Stimulated activated CD8-positive, alpha-beta memory T cell treated with anti-CD3 and anti-CD28 coated beads, Interleukin-15, amount 100 ng/mL, for 1 hour (primary cell): ENCODE measurements around the gene NFASC.

Experiments used
- DNase-seq: peaks from one replicate; pipeline ENCODE4 v3.0.0-alpha.2; 2020; ENCODE audit warnings: low read depth

NFASC gene

DNA sequence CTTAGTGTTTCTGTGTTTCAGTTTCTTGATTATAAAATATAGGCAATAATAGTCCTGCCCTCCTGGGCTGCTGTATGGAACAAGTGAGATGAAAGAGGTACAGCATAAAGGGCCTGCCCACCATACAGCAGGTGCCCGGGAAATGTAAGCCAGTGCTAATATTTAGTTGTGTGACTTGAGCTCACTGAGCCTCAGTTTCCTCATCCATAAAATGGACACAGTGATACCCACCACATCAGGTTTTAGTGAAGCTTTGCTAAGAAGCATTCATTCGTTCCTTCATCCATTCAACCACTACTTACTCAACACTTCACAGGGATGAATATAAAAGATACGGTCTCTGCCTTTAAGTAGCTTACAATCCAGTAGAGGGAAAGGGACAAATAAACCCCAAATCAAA is 192.2 kb downstream of the NFASC start:
- no peak for DNase-seq

DNA sequence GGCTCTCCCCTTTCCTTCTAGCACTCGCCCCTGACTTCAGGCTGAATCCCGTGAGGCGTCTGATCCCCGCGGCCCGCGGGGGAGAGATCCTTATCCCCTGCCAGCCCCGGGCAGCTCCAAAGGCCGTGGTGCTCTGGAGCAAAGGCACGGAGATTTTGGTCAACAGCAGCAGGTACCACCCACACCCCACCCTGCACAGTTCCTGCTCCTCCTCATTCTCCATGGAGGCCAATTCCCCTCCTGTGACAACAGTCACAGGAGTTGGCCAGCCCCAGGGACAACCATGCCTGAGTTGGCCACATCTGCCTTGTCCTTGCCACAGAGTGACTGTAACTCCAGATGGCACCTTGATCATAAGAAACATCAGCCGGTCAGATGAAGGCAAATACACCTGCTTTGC is 193.6 kb downstream of the NFASC start:
- no peak for DNase-seq

DNA sequence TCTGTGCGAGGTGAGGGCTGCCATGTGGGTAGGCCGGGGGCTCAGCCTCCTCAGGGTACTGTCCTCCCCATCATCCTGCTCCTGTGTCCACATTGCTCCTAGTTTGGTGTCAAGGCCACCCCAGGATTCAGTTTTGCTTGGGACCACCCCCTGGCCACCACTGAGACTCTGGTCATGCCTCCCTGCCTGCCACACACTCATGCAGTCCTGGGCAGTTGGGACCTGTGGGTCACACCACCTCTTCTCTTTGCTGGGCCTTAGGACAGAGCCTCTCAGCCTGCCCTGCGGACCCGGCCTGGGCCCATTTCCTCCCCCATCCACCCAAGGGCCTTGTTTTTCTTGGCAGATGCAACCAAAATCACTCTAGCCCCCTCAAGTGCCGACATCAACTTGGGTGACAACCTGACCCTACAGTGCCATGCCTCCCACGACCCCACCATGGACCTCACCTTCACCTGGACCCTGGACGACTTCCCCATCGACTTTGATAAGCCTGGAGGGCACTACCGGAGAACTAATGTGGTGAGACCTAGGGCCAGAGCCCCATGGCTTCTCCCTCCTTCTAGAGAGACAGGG is 194.2 kb downstream of the NFASC start:
- no peak for DNase-seq

DNA sequence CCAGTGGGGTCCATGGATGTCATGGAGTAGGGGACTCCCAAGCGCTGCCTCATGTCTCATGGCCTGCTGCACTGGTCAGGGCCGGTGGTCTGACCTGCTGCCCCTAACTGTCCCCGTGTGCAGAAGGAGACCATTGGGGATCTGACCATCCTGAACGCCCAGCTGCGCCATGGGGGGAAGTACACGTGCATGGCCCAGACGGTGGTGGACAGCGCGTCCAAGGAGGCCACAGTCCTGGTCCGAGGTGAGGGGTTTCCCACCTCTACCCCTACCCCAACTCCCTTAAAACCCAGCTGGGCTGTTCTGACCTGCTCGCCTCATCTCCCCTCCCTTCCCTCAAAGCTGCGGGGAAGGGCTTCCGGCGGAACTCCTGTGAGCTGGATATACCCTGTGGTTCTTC is 195.0 kb downstream of the NFASC start:
- DNase-seq, result no peak

DNA sequence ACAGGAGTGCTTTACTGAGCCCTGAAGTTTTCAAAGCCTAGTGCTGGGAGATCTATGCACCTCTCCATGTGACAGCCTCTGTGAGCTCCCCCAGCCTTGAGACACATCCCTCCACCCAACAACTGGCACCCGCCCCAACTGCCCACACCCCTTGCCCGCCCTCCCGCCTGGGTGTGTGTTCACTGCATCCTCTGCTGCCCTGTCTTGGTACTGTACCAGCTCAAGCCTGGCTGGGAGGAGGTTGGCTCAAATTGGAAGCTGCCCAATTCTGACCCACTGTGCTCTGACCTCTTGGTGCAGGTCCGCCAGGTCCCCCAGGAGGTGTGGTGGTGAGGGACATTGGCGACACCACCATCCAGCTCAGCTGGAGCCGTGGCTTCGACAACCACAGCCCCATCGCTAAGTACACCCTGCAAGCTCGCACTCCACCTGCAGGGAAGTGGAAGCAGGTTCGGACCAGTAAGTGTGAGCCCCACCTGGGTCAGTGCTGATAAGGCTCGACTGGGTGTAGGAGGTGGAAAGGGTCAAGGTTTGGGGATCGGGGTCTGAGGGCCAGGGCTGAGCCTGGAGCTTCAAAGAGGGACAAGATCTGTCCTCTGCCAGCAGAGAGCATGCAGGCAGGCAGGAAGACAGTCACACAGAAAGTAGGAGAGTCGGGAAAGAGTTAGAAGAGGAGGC is 195.6 kb downstream of the NFASC start:
- no peak for DNase-seq

DNA sequence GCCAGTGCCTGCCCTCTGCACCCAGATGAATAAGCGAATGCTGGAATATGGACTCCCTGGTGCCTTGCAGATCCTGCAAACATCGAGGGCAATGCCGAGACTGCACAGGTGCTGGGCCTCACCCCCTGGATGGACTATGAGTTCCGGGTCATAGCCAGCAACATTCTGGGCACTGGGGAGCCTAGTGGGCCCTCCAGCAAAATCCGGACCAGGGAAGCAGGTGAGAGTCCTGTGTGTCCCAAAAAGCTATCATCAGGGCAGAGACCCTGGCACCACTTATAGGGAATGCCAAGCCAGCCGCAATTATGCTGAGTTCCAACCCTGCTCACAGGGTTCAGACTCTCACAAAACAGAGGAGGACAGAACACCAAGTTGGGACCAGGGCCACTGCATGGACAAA is 196.4 kb downstream of the NFASC start:
- no peak for DNase-seq

DNA sequence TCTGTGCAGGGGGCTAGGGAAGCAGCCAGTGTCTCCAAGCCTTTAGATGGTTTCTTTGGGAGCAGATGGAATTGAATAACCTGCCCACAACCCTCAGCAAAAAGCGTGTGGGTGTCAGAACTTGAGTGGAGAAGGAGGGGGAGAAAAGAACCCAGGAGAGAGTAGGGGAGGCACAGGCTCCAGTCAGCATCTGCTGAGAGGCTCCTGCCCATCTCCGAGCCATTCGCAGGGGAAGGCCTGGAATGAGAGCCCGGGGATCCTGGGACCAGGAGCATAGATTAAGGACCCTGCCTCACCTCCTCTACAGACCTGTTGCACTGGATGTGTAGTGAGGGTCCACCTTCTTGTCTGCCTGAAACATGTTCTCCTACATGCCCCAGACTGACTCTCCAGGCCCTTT is 197.3 kb downstream of the NFASC start:
- no peak for DNase-seq

DNA sequence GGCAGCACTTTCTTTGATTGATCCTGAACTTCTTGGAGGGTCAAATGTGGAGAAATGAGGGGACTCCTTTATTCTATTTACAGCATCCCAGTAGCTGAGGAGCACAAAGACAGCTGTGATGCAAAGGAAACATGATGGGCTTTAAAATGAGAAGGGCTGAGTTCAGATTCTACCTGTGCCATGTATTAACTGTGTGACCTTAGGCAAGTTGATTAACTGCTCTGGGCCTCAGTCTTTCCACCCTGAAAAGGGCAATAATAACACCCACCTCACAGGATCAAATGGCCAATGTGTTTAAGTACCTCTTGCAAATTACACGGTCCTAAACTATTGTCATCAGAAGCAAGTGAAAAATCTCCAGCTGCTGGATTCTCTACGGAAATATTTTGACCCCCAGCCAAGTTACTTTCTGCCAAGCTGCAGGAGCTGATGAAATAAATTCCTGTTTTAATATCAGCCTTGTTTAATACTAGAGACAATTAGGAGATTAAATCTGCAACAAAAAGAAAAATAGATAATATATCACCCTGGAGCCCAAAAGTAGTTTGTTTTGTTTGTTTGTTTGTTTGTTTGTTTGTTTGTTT is 197.9 kb downstream of the NFASC start:
- no peak for DNase-seq

DNA sequence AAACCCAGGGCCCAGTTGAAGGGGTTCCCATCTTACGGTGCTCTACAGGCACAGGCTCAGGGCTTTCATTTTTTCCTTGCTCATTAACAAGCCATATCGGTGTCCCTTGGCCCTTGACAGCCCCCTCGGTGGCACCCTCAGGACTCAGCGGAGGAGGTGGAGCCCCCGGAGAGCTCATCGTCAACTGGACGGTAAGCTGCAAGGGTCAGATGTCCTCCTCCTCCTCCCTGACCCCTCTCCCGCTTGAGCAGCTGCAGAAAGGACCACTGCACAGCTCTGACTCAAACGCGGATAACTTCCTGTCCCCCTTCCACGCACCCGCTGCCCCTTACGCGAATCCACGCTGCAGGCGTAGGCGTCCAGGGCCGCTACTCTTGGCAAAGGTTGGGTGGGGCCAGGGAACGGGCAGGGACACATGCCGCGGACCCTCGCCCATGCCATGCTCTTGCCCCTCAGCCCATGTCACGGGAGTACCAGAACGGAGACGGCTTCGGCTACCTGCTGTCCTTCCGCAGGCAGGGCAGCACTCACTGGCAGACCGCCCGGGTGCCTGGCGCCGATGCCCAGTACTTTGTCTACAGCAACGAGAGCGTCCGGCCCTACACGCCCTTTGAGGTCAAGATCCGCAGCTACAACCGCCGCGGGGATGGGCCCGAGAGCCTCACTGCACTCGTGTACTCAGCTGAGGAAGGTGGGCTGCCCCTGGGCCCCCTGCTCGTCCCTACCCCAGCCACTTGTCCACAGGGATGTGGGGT is 198.9 kb downstream of the NFASC start:
- no peak for DNase-seq

DNA sequence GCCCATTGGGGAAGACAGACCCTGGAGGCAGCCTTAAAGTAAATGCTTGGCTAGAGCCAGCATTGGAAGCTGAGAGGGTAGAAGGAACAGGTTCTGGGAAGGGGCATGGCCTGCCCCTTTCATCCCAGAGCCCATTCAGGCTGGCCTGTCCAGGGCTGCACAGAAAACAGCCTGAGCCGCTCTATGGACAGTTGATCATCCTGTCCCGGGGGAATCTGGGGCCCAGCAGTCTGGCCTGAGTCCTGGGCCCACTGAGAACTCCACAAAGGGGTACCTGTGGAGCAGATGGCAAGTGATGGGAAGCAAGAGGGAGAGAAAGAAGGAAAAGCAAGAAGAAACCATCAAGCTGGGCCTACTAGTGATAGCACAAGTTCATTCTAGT is 200.4 kb downstream of the NFASC start:
- DNase-seq, result no peak

DNA sequence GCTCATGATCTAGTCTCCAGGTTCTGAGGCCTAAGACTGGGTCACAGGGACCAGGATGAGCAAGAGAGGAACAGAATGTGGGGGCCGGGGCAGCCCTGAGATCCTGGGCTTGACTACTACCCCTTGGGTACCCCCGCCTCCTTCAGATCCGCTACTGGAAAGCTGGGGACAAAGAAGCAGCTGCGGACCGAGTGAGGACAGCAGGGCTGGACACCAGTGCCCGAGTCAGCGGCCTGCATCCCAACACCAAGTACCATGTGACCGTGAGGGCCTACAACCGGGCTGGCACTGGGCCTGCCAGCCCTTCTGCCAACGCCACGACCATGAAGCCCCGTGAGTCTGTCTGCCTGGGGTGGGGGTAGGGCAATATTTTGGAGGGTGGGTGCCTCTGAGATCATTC is 201.1 kb downstream of the NFASC start:
- DNase-seq, result no peak

DNA sequence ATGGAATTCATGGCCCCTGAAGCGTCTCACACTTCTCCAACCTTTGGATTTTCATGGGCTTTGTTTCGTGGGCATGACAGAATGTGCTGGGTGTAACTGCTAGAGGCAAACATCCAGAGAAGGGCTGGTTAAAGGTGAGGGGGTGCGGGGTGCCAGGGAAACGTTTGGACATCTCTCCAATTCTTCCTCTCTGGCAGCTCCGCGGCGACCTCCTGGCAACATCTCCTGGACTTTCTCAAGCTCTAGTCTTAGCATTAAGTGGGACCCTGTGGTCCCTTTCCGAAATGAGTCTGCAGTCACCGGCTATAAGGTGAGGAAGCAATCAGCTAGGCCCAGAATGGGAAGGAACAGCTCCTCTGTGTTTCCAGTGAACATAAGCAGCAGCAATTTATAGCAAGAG is 201.6 kb downstream of the NFASC start:
- no peak for DNase-seq
